Thyroid gland (tissue), 4 donors: ENCODE measurements around the gene PDE1C. TPM values are rescaled to one million over a fixed set of nuclear protein-coding genes. Genes with fewer than 3 reads are reported as not detected.

Source experiments
- DNase-seq, 2 donors: peaks; one replicate each; pipeline ENCODE4 v3.0.0-alpha.2; 2019
- H3K27ac ChIP-seq, 3 donors: fragments of 200-600 bp; sonication (generic); 1 replicate in 2 of 3; 2 replicates in 1 of 3; pipeline ENCODE4 v1.5.1; 2016 to 2019; ENCODE audit warnings: mild to moderate bottlenecking in 1 of 3, moderate library complexity in 1 of 3
- H3K27me3 ChIP-seq: fragments of 200-600 bp; sonication (generic); one replicate; pipeline ENCODE4 v1.5.1; 2019
- H3K36me3 ChIP-seq, 2 donors: fragments of 200-600 bp; sonication (generic); one replicate each; pipeline ENCODE4 v1.5.1; 2016 to 2019
- H3K4me1 ChIP-seq, 2 donors: fragments of 200-600 bp; sonication (generic); one replicate each; pipeline ENCODE4 v1.5.1; 2017 to 2019
- H3K4me3 ChIP-seq, 3 donors: fragments of 200-600 bp; sonication (generic); replicated peaks in 1 of 3; 1 replicate in 2 of 3; 2 replicates in 1 of 3; pipeline ENCODE4 v1.5.1; 2016; ENCODE audit warnings: mild to moderate bottlenecking in 1 of 3
- H3K9me3 ChIP-seq: fragments of 200-600 bp; sonication (generic); one replicate; pipeline ENCODE4 v1.5.1; 2017
- CTCF ChIP-seq, 6 experiments: fragments of 200-600 bp in 3 of 6; fragments of 450-650 bp in 3 of 6; sonication (generic) in 3 of 6; IDR thresholded peaks; one replicate each; pipeline ENCODE4 v1.5.1; 2016 to 2019; ENCODE audit warnings: antibody characterized with exemption in 6 of 6, mild to moderate bottlenecking in 2 of 6, inconsistent platforms in 1 of 6, moderate library complexity in 1 of 6
- POLR2A ChIP-seq, 2 donors: fragments of 450-650 bp; IDR thresholded peaks; one replicate each; pipeline ENCODE4 v1.6.1; 2017; ENCODE audit warnings: antibody characterized with exemption in 2 of 2, mild to moderate bottlenecking in 2 of 2, moderate library complexity in 1 of 2
- WGBS, 2 donors: methylation state at CpG; one replicate each; pipeline ENCODE4 v1.1.5; 2017; 5-methylcytosine and 5-hydroxymethylcytosine counted together
- intact Hi-C: fragments of 100-400 bp; cut with DNase I; formaldehyde crosslinking; loops from one replicate; pipeline ENCODE4 v1.15.1; 2023
- total RNA-seq, 4 donors: library from RNA; depleted of rRNA; stranded (reverse); fragments of >200 nt; gene quantifications; one replicate each; pipeline ENCODE4 v1.2.3, GENCODE V29; 2016

The PDE1C gene
- total RNA-seq, 4 donors from 2014 or later = 2.8 to 7.8 (median 4.0) TPM

GRCh38 chr7:32062150-32062549 lies 8.1 kb downstream of the PDE1C start:
- intact Hi-C loops = no loop called here
- WGBS, 2 donors = 49 to 50% methylated on average over 5 of the region's 5 CpGs
- no peaks in the 10 kb centered on the region for H3K27me3 ChIP-seq

GRCh38 chr7:32061346-32061745 lies 8.9 kb downstream of the PDE1C start:
- no peak for DNase-seq
- 84 to 94% methylated on average over 3 of the region's 3 CpGs for WGBS, 2 donors
- Histone ChIP-seq H3K27ac (no peak overlapping the region), H3K4me1 (no peaks in the 10 kb centered on the region), H3K4me3 (no peak overlapping the region), H3K27me3 (no peaks in the 10 kb centered on the region), H3K9me3 (no peaks in the 10 kb centered on the region), H3K36me3 (no peaks in the 10 kb centered on the region)
- intact Hi-C loops = no loop called here
- no peak for TF ChIP-seq POLR2A (IDR thresholded peaks at IDR 0.05)
- no peak for TF ChIP-seq CTCF (IDR thresholded peaks at IDR 0.05)

More at GRCh38 chr7:32062150-32062549, 8.1 kb downstream of the PDE1C start:
- DNase-seq = peak in 1 of 2 donors; percentile 51
- H3K4me1 ChIP-seq = no peaks in the 10 kb centered on the region
- no peak overlapping the region for H3K4me3 ChIP-seq
- TF ChIP-seq CTCF (IDR thresholded peaks at IDR 0.05) (peak in 1 of 6 experiments; percentile 30), POLR2A (IDR thresholded peaks at IDR 0.05) (no peak)
- no peak overlapping the region for H3K27ac ChIP-seq
- H3K9me3 ChIP-seq = no peaks in the 10 kb centered on the region
- no peaks in the 10 kb centered on the region for H3K36me3 ChIP-seq

GRCh38 chr7:32059289-32060011 lies 10.8 kb downstream of the PDE1C start:
- no peaks in the 10 kb centered on the region for H3K36me3 ChIP-seq
- H3K9me3 ChIP-seq = no peaks in the 10 kb centered on the region
- H3K4me3 ChIP-seq = no peak overlapping the region
- H3K27ac ChIP-seq = no peak overlapping the region
- H3K27me3 ChIP-seq = no peaks in the 10 kb centered on the region
- TF ChIP-seq POLR2A (IDR thresholded peaks at IDR 0.05) = no peak
- TF ChIP-seq CTCF (IDR thresholded peaks at IDR 0.05) = no peak
- intact Hi-C loops = no loop called here
- WGBS, 2 donors = 23 to 31% methylated on average over 6 of the region's 6 CpGs
- H3K4me1 ChIP-seq = no peaks in the 10 kb centered on the region
- no peak for DNase-seq

GRCh38 chr7:32058002-32058401 lies 12.2 kb downstream of the PDE1C start:
- TF ChIP-seq POLR2A (IDR thresholded peaks at IDR 0.05) = no peak
- no peak for TF ChIP-seq CTCF (IDR thresholded peaks at IDR 0.05)
- Histone ChIP-seq H3K4me3 (no peak overlapping the region), H3K36me3 (no peaks in the 10 kb centered on the region), H3K4me1 (no peaks in the 10 kb centered on the region), H3K27ac (no peak overlapping the region), H3K27me3 (no peaks in the 10 kb centered on the region), H3K9me3 (no peaks in the 10 kb centered on the region)
- WGBS, 2 donors = 70 to 74% methylated on average over 5 of the region's 5 CpGs
- intact Hi-C loops = no loop called here
- no peak for DNase-seq

- H3K36me3 ChIP-seq = no peaks in the 10 kb centered on the region
- no peaks in the 10 kb centered on the region for H3K4me1 ChIP-seq
- no peaks in the 10 kb centered on the region for H3K27me3 ChIP-seq
- TF ChIP-seq CTCF (IDR thresholded peaks at IDR 0.05) = no peak
- TF ChIP-seq POLR2A (IDR thresholded peaks at IDR 0.05) = no peak
- no peak overlapping the region for H3K27ac ChIP-seq
- no peaks in the 10 kb centered on the region for H3K9me3 ChIP-seq
- no peak overlapping the region for H3K4me3 ChIP-seq
- 39 to 53% methylated on average over 1 of the region's 1 CpG for WGBS, 2 donors
- DNase-seq = no peak
- intact Hi-C loops = no loop called here
Measured at GRCh38 chr7:32056767-32057166, 13.4 kb downstream of the PDE1C start.
